Activated T-helper 1 cell treated with Interleukin-2 at 50 U/mL for 16 hours (primary cell): ENCODE data around the gene PBXIP1.

ENCODE experiments used
- DNase-seq: peaks from one replicate; pipeline ENCODE4 v3.0.0-alpha.2; 2020; ENCODE audit warnings: low read depth

PBXIP1 gene

GRCh38 chr1:154972213-154972516 lies 16.3 kb upstream of the PBXIP1 start:
- no peak for DNase-seq

- no peak for DNase-seq
Observed at GRCh38 chr1:154971341-154971998, 15.6 kb upstream of the PBXIP1 start.

- DNase-seq: no peak
Observed at GRCh38 chr1:154970631-154971340, 14.9 kb upstream of the PBXIP1 start, which contains the start of gene SHC1. Gene SHC1, minus strand, starts transcription at chr1:154970747. Its CDS starts 221 bp downstream, at chr1:154970526.

GRCh38 chr1:154969860-154970452 lies 14.1 kb upstream of the PBXIP1 start:
- no peak for DNase-seq

GRCh38 chr1:154969246-154969645 lies 13.3 kb upstream of the PBXIP1 start:
- DNase-seq: no peak

GRCh38 chr1:154968731-154969130 lies 12.8 kb upstream of the PBXIP1 start:
- DNase-seq: no peak

- DNase-seq: no peak
Observed at GRCh38 chr1:154967331-154967950, 11.5 kb upstream of the PBXIP1 start.

GRCh38 chr1:154966111-154966510 lies 10.2 kb upstream of the PBXIP1 start:
- no peak for DNase-seq

- DNase-seq: no peak
Observed at GRCh38 chr1:154964359-154964758, 8.5 kb upstream of the PBXIP1 start.

GRCh38 chr1:154963643-154964042 lies 7.7 kb upstream of the PBXIP1 start:
- DNase-seq: no peak

- DNase-seq: no peak
Observed at GRCh38 chr1:154962795-154963330, 7.0 kb upstream of the PBXIP1 start.

GRCh38 chr1:154962156-154962749 lies 6.4 kb upstream of the PBXIP1 start:
- no peak for DNase-seq

- DNase-seq: peak; percentile 69
Observed at GRCh38 chr1:154961207-154962155, 5.6 kb upstream of the PBXIP1 start, which contains the start of gene PYGO2. Gene PYGO2, minus strand, starts transcription at chr1:154961782. Its CDS starts 206 bp downstream, at chr1:154961576.

GRCh38 chr1:154960446-154961136 lies 4.7 kb upstream of the PBXIP1 start:
- DNase-seq: no peak

- DNase-seq: no peak
Observed at GRCh38 chr1:154959426-154959780, 3.5 kb upstream of the PBXIP1 start.

- DNase-seq: no peak
Observed at GRCh38 chr1:154958681-154959425, 3.0 kb upstream of the PBXIP1 start.

GRCh38 chr1:154958036-154958435 lies 2.1 kb upstream of the PBXIP1 start:
- DNase-seq: no peak

- DNase-seq: no peak
Observed at GRCh38 chr1:154957091-154957657, 1.3 kb upstream of the PBXIP1 start.

- no peak for DNase-seq
Observed at GRCh38 chr1:154956544-154956941, 644 bp upstream of the PBXIP1 start.
